HPDE6-E6E7 (cell line): ENCODE results near the gene KCNN4.

Source experiments
- DNase-seq: peaks from one replicate; pipeline ENCODE4 v3.0.0; 2011; ENCODE audit warnings: missing footprints; ENCODE audit errors: extremely low spot score

KCNN4 gene

DNA sequence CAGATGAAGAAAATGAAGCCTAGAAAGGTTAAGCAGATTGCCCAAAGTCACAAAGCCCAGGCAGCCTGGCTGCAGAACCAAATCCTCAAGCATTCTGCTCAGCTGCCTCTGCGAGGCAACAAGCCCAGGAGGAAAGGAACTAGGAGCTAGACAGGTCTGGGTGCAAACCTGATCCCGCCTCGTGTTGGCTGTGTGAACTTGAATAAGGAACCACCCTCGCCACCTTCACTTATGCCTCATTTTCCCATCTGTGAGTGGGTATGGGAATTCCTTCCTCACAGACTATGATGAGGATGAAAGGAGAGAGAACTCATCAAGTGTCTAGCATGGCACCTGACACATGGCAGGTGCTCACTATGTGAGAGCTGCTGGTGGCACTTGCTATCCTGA lies 32.6 kb downstream of the KCNN4 start:
- DNase-seq = no peak

- no peak for DNase-seq
Observed at GRCh38 chr19:43747557-43748204, 33.1 kb downstream of the KCNN4 start.

DNA sequence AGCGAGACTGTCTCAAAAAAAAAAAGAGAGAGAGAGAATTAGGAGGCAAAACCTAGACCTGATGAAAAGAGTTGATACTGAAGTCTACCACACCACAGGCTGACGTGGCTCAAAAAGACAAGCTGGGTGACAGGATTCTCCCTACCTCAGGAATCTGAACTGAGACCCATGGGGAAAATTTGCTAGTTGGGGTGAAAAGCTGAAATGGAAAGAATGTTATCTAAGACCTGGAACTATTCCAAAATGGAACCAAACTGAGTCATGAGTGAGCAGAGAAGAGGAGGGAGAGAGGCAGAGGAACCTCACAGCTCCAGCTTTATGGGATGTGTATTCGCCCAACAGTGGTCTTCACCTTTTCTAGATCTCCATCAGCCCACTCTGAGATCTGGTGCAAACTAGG lies 37.7 kb downstream of the KCNN4 start:
- DNase-seq = no peak

- no peak for DNase-seq
Observed at GRCh38 chr19:43741075-43741825, 39.5 kb downstream of the KCNN4 start.

DNA sequence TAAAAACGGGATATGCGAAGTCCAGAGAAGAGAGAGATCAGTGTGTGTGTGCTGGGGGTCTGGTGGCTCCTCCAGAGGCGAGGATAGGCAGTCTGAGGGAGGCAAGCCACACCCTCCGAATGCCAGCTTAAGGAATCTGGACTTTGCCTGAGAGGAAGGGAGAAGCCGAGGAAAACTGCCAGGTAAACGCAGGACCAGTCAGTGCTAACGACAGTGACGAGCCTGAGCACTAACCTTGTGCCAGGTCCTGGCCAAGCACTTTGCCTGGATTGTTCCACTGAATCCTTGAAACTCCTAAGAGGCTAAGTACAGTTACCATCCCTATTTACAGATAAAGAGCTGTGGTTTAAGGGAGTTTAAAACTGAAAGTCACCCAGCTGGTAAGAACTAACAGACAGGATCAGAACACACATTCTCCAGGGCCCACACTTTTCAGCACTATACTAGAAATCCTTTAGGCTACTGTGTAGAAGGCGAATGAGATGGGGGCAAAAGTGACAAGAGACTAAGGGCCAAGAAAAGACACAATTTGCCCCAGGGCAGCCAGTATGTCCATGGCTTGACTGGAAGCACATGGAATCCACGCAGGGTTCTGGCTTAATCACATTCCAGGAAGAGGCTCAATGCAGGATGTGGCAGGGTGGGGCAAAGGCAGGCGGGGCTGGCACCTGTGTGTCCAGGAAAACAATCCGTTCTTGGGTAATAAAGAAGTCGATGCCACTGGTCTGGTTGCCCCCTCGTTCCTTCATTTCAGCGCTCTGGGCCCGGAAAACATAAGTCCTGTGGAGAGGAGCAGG lies 41.1 kb downstream of the KCNN4 start:
- peak; percentile 49 for DNase-seq

DNA sequence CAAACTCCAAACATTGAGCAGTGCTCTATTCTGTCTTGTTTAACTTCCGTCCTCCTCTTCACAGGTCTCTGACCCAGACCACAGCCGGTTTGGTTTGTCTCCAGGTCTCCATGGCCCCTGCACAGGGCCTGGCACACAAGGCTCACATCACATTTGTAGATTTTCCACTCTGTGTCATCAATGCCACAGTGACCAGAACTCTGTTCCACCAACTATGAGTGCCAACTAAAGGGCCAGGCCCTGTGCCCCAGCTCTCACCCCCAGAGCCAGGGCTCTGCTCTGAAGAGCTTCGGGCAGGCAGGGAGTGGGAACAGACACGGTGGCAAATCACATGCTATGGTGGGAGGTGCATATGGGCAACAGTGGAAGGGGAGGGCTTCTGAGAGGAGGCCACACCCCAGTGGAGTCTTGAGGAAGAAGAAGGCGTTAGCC lies 42.0 kb downstream of the KCNN4 start:
- no peak for DNase-seq

- no peak for DNase-seq
Observed at GRCh38 chr19:43735957-43736356, 44.8 kb downstream of the KCNN4 start.

GRCh38 chr19:43735013-43735412 lies 45.8 kb downstream of the KCNN4 start:
- no peak for DNase-seq

DNA sequence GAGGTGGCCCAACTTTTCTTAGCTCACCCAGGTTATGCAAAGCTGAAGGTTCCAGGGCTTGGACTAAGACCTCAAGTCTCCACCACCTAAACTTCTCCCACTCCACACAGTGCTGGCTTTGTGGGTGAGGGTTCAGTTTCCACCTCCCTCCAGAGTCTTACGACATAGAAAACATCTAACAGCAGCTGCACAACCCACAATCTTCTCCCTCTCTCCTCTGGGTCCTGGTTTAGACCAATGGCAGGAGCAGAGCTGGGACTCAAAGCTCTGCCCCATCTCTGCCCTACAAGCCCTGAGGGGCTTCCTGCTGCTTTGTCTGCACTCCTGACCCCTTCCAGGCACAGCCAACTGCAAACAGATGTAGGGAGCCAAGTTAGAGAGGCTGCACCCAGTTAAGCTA lies 48.9 kb downstream of the KCNN4 start:
- no peak for DNase-seq

DNA sequence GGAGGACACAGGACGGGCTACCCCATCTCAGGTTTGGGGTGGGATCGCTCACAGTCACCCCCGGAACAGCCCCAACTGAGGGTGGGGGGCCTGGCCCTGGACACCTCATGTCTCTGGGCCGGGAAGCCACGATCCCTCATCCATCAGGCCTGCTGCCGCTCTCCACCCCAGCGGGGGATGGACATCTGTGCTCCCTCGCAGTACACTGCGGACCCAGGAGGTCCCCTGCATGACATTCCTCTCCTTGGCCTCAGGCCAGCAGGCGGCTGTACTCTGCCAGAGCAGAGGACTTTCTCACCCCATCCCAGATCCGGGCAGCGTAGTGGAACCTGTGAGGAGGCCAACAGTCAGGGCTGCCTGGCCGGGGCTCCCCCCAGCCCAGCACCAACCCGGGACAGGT lies 49.4 kb downstream of the KCNN4 start:
- DNase-seq = no peak

DNA sequence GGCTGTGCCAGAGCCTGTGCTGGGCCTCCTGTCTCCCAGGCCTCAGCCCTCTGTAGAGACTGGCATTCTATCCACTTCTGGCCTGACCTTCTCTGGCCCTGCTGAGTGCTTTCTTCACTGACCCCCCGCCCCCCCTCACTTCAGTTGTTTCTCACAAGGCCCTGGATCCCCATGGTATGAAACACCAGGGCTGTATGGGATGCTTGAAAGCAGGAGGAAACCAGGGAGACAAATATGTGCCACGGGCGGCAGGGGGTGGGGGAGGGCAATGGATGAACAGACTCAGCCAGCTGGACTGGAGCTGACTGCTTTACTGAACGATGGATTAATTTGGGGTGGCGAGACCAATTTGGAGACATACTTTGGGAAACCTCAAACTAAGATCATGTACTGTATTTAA lies 50.9 kb downstream of the KCNN4 start:
- no peak for DNase-seq

- DNase-seq = no peak
Observed at GRCh38 chr19:43727593-43727853, 53.2 kb downstream of the KCNN4 start.

GRCh38 chr19:43726736-43727592 lies 53.8 kb downstream of the KCNN4 start:
- no peak for DNase-seq

DNA sequence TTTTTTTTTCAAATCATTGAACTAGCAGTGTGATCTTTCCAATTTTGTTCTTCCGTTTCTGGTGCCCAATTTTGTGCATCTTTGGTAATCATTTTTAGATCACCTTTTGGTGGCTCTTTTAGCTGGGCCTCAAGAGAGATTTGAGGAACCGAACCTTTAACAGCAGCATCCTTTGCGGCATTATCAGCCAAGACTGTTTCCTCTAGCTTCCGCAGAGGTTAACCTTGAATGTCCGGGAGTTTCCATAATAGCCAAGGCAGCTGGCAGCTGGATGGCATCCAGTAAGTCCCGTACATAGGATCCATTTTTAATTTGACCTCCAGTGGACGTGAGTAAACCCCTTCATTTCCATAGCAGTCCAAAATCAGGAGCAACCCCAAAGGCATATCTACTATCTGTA lies 55.3 kb downstream of the KCNN4 start:
- DNase-seq = no peak

DNA sequence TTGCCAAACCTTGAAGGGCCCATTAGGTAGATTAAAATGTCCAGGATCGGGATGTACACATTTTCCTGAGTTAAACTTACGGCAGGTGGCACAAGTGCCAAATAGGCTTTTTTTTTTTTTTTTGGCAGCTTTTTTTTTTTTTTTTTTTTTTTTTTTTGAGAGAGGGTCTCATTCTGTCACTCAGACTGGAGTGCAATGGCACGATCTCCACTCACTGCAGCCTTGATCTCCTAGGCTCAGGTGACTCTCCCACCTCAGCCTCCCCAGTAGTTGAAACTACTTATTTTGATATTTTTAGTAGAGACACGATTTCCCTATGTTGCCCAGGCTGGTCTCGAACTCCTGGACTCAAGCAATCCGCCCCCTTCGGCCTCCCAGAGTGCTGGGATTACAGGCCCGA lies 55.9 kb downstream of the KCNN4 start:
- no peak for DNase-seq

- DNase-seq = no peak
Observed at GRCh38 chr19:43723588-43723987, 57.2 kb downstream of the KCNN4 start.

GRCh38 chr19:43721469-43722048 lies 59.2 kb downstream of the KCNN4 start:
- no peak for DNase-seq

DNA sequence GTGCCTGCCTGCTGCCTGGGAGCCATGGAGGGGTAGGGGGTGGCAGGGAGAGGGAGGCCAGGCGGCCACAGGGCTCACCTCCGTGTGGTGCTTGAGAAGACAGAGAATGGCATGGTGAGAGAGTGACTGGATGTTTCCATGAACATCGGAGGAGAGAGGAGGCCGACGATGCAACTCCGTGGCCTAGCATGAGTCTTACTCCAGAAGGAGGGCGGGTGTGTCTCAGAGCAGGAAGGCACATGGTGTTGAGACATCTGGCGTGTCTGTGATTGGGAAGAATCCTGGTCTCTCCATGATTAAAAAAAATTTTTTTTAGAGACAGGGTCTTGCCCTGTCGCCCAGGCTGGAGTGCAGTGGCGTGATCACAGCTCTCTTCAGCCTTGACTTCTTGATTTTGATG lies 59.8 kb downstream of the KCNN4 start:
- no peak for DNase-seq

DNA sequence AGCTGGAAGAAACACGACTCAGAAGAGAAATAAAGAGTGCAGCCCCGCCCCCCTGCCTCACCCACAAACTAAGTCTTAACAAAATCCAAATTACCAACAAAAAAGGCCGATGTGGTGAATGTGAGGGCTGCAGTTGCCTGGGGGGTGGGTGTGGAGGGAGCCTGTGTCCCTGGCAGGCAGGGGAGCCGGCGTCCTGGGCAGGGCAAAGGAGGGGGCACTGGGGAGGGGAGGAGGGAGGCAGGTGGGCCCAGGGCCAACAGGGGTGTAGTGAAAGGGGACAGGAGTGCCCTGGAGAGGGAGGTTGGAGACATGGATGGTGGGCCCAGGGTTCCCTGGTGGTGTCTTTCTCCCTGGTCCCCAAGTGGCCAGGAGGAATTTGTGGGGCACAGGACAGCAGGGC lies 60.9 kb downstream of the KCNN4 start:
- DNase-seq = no peak

GRCh38 chr19:43719378-43719868 lies 61.4 kb downstream of the KCNN4 start:
- DNase-seq = no peak

- no peak for DNase-seq
Observed at GRCh38 chr19:43718627-43719377, 62.0 kb downstream of the KCNN4 start.
